Tibial nerve (tissue), 4 donors: Measurements from ENCODE around the gene CALML5.

ENCODE experiments used
- CTCF ChIP-seq, 5 experiments: fragments of 200-600 bp in 3 of 5; fragments of 450-650 bp in 2 of 5; sonication (generic) in 3 of 5; IDR thresholded peaks; one replicate each; pipeline ENCODE4 v1.5.1; 2016 to 2019; ENCODE audit warnings: antibody characterized with exemption in 5 of 5, mild to moderate bottlenecking in 3 of 5, moderate library complexity in 2 of 5
- EP300 ChIP-seq, 2 donors: sonication (generic); formaldehyde crosslinking; IDR thresholded peaks; one replicate each; pipeline ENCODE4 v1.6.1; 2017; ENCODE audit warnings: antibody characterized with exemption in 2 of 2, mild to moderate bottlenecking in 1 of 2
- POLR2A ChIP-seq, 2 donors: fragments of 450-650 bp; IDR thresholded peaks; one replicate each; pipeline ENCODE4 v1.6.1; 2017; ENCODE audit warnings: antibody characterized with exemption in 2 of 2, mild to moderate bottlenecking in 2 of 2, moderate library complexity in 2 of 2

- TF ChIP-seq POLR2A (IDR thresholded peaks at IDR 0.05) = no peak
- TF ChIP-seq CTCF (IDR thresholded peaks at IDR 0.05) = no peak
- TF ChIP-seq EP300 (IDR thresholded peaks at IDR 0.05) = no peak
These were observed 1.5 kb upstream of the CALML5 start for GRCh38 chr10:5500910-5501309.
